HAP-1 (cell line): ENCODE results near the gene AOPEP.
A peak's percentile ranks its signal among the peaks of the same experiment; 100 is the strongest.

Source experiments
- DNase-seq, 2 experiments: peaks; one replicate each; pipeline ENCODE4 v3.0.0-alpha.2; 2016 to 2020; ENCODE audit warnings: low spot score in 2 of 2
- H3K27me3 ChIP-seq: fragments of 250-450 bp; sonication (Bioruptor Pico); 2 replicates; pipeline ENCODE4 v1.5.1; 2020; ENCODE audit warnings: low read depth, mild to moderate bottlenecking, moderate library complexity
- H3K36me3 ChIP-seq: fragments of 250-450 bp; sonication (Bioruptor Pico); replicated peaks from 2 replicates; pipeline ENCODE4 v1.5.1; 2020; ENCODE audit warnings: mild to moderate bottlenecking
- H3K4me1 ChIP-seq: fragments of 250-450 bp; sonication (Bioruptor Pico); 2 replicates; pipeline ENCODE4 v1.5.1; 2020; ENCODE audit warnings: mild to moderate bottlenecking
- H3K4me3 ChIP-seq: fragments of 250-450 bp; sonication (Bioruptor Pico); 2 replicates; pipeline ENCODE4 v1.5.1; 2020; ENCODE audit warnings: mild to moderate bottlenecking, moderate library complexity
- H3K9me3 ChIP-seq: fragments of 250-450 bp; sonication (Bioruptor Pico); 2 replicates; pipeline ENCODE4 v1.5.1; 2020; ENCODE audit warnings: mild to moderate bottlenecking, moderate library complexity
- in situ Hi-C: fragments of 300-500 bp; cut with MboI; formaldehyde crosslinking; loops from 3 replicates; pipeline ENCODE4 v1.14.3; 2020; ENCODE audit warnings: low sequenced_read_pairs, inconsistent platforms, mixed read lengths

AOPEP gene

GRCh38 chr9:94908583-94909249 is 182.2 kb downstream of the AOPEP start:
- no peaks in the 10 kb centered on the region for H3K9me3 ChIP-seq
- DNase-seq = no peak
- no peaks in the 10 kb centered on the region for H3K36me3 ChIP-seq
- no peaks in the 10 kb centered on the region for H3K27me3 ChIP-seq
- in situ Hi-C loops = no loop called here
- H3K4me1 ChIP-seq = peaks cover 24% of the 10 kb centered on the region
- no peak overlapping the region for H3K4me3 ChIP-seq

DNA sequence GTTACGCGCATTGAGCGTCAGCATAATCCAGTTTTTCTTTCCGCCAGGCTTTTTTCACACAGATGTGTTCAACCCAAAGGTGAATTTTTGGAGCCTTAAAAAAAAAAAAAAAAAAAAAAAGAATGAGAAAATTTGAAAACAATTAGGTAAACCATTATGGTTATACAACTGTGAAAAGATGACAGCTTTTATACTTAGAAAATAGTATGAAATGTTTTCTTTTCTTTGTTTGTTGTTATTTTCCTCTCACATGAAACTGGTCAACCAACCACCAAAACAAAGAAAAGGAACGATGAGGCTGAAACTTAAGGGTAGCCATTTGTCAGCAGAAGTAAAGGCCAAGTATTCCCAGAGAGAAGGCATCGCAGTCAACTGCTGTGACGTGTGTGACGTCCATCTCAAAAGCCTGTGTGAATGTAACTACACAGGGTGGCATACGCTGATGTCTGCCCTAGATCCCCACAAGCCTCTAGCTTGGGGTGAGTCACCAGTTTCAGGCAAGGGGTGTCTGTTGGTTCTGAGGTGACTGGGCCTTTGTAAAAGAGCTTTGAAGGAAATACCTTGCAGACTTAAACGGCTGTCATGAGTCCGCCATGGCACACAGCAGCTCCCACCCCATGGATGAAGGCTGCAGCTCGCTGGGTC is 182.9 kb downstream of the AOPEP start:
- Histone ChIP-seq H3K4me3 (no peak overlapping the region), H3K4me1 (peaks cover 25% of the 10 kb centered on the region), H3K27me3 (no peaks in the 10 kb centered on the region), H3K36me3 (no peaks in the 10 kb centered on the region), H3K9me3 (no peaks in the 10 kb centered on the region)
- in situ Hi-C loops = no loop called here
- no peak for DNase-seq

DNA sequence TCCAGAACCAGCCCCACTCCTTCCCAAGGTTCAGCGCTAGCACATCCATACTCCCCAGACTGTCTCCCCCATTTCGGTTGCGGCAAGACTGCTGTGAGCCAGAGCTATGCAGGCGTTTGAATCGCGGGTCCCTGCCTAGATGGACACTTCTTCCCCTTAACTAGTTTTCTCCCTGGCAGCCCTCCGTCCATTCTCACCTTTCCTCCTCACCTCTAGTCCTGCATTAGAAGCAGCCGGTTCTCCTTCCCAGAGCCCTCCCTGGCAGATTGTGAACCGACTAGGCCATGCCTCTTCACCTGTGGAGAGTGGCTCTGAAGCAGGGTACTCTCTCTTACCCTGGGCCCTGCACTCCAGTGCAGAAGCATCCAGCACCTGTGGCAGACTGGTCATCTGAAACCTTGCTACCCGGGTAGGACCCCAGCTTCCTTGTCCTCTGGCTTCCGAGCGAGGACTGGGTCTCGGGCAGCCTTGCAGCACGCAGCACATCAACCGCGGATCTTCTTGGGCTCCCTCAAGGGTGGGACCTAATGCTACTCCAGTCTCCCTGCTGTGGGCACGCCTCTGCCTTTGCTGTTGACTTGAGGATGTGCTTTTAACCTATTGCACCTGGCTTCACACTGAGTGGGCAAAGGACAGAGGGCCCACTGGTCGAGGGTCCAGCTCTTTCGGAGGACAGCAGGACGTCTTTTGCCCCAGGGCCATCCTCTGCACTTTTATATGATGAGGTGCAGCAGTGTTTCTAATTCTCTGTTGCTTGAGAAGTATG is 183.6 kb downstream of the AOPEP start:
- H3K4me1 ChIP-seq = peaks cover 20% of the 10 kb centered on the region
- in situ Hi-C loops = no loop called here

DNA sequence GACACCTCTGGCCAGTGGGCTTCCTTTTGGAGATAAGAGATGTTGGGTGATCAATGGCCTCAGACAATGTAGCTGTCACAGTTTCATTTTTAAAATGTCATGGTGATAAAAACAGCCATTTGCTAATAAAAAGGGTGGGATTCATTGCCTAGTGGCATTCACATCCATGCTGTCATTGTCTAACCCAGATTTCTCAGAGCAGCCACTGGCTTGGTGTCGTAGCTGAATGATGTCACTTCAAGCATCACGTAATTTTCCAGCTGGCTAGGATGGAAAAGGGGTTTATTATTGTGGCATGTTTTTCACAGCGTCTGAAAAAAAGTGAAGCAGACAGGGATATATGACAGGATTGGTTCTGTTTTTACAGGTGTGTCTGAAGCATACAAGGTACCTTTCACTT is 184.7 kb downstream of the AOPEP start:
- in situ Hi-C loops = no loop called here
- no peaks in the 10 kb centered on the region for H3K9me3 ChIP-seq
- H3K36me3 ChIP-seq = no peaks in the 10 kb centered on the region
- no peak overlapping the region for H3K4me3 ChIP-seq
- no peak for DNase-seq
- H3K27me3 ChIP-seq = no peaks in the 10 kb centered on the region
- peaks cover 16% of the 10 kb centered on the region for H3K4me1 ChIP-seq

More for the DNA sequence above, 183.6 kb downstream of the AOPEP start:
- Histone ChIP-seq H3K27me3 (no peaks in the 10 kb centered on the region), H3K36me3 (no peaks in the 10 kb centered on the region), H3K9me3 (no peaks in the 10 kb centered on the region), H3K4me3 (no peak overlapping the region)
- DNase-seq = no peak

DNA sequence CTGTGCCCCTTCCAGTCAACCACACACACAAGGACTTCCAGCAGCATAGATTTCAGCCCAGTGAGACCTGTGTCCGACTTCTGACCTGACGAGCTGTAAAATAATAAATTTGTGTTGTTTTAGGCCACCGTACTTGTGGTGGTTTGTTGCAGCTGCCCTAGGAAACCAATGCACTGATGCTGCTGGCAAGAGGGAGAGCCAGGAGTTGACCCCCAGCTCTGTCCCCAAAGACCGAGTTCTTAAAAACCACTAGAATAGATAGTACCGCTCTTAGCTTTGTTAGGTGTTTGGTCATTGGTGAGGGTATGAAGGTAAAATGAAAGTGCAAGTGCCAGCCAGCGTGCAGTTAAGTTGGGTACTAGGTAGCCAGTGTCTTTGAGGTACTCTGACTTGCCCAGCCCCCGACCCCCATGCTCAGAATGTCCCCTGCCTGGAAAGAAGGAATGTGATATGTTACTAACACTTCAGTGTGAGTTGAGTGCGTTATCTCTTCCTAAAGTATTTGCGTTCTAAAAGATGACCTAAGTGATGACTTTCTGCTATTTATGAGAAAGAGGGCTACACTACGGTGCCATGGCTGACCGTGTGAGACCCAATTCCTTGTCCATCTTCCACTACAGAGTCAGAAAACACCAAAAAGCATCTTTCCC is 185.6 kb downstream of the AOPEP start:
- Histone ChIP-seq H3K9me3 (no peaks in the 10 kb centered on the region), H3K4me3 (no peak overlapping the region), H3K4me1 (peaks cover 16% of the 10 kb centered on the region), H3K27me3 (no peaks in the 10 kb centered on the region), H3K36me3 (no peaks in the 10 kb centered on the region)
- no peak for DNase-seq
- in situ Hi-C loops = no loop called here

GRCh38 chr9:94912700-94913249 is 186.3 kb downstream of the AOPEP start:
- Histone ChIP-seq H3K4me1 (peaks cover 16% of the 10 kb centered on the region), H3K27me3 (no peaks in the 10 kb centered on the region), H3K36me3 (no peaks in the 10 kb centered on the region), H3K9me3 (no peaks in the 10 kb centered on the region), H3K4me3 (no peak overlapping the region)
- peak; percentile 35 to 45 for DNase-seq
- in situ Hi-C loops = no loop called here

- Histone ChIP-seq H3K4me3 (no peak overlapping the region), H3K9me3 (no peaks in the 10 kb centered on the region), H3K4me1 (peaks cover 16% of the 10 kb centered on the region), H3K27me3 (no peaks in the 10 kb centered on the region), H3K36me3 (no peaks in the 10 kb centered on the region)
- DNase-seq = peak in 1 of 2 experiments; percentile 80
- in situ Hi-C loops = no loop called here
Measured at GRCh38 chr9:94913550-94913949, 187.1 kb downstream of the AOPEP start.

- H3K27me3 ChIP-seq = no peaks in the 10 kb centered on the region
- no peak overlapping the region for H3K4me3 ChIP-seq
- H3K4me1 ChIP-seq = peaks cover 33% of the 10 kb centered on the region
- in situ Hi-C loops = no loop called here
- no peaks in the 10 kb centered on the region for H3K9me3 ChIP-seq
- H3K36me3 ChIP-seq = no peaks in the 10 kb centered on the region
- no peak for DNase-seq
Measured at GRCh38 chr9:94915476-94916450, 189.3 kb downstream of the AOPEP start.

GRCh38 chr9:94916956-94917355 is 190.5 kb downstream of the AOPEP start:
- in situ Hi-C loops = no loop called here
- H3K4me1 ChIP-seq = peaks cover 37% of the 10 kb centered on the region
- no peaks in the 10 kb centered on the region for H3K36me3 ChIP-seq
- H3K27me3 ChIP-seq = no peaks in the 10 kb centered on the region
- H3K9me3 ChIP-seq = no peaks in the 10 kb centered on the region
- no peak for DNase-seq
- no peak overlapping the region for H3K4me3 ChIP-seq

GRCh38 chr9:94918038-94918753 is 191.7 kb downstream of the AOPEP start:
- DNase-seq = no peak
- H3K9me3 ChIP-seq = no peaks in the 10 kb centered on the region
- H3K4me1 ChIP-seq = peaks cover 34% of the 10 kb centered on the region
- no peak overlapping the region for H3K4me3 ChIP-seq
- no peaks in the 10 kb centered on the region for H3K36me3 ChIP-seq
- H3K27me3 ChIP-seq = no peaks in the 10 kb centered on the region
- in situ Hi-C loops = no loop called here

GRCh38 chr9:94919376-94920098 is 193.0 kb downstream of the AOPEP start:
- peaks cover 21% of the 10 kb centered on the region for H3K4me1 ChIP-seq
- no peaks in the 10 kb centered on the region for H3K9me3 ChIP-seq
- H3K36me3 ChIP-seq = no peaks in the 10 kb centered on the region
- H3K4me3 ChIP-seq = no peak overlapping the region
- no peaks in the 10 kb centered on the region for H3K27me3 ChIP-seq
- in situ Hi-C loops = no loop called here
- DNase-seq = peak; percentile 73 to 82
